Measurements from ENCODE around the gene AGO1.
A peak's percentile ranks its signal among the peaks of the same experiment; 100 is the strongest.
"Not testable (repeated sequence)": the region's sequence is repeated elsewhere in the genome, so short reads cannot be mapped to it uniquely, and the experiment has no call there.

The AGO1 gene

DNA sequence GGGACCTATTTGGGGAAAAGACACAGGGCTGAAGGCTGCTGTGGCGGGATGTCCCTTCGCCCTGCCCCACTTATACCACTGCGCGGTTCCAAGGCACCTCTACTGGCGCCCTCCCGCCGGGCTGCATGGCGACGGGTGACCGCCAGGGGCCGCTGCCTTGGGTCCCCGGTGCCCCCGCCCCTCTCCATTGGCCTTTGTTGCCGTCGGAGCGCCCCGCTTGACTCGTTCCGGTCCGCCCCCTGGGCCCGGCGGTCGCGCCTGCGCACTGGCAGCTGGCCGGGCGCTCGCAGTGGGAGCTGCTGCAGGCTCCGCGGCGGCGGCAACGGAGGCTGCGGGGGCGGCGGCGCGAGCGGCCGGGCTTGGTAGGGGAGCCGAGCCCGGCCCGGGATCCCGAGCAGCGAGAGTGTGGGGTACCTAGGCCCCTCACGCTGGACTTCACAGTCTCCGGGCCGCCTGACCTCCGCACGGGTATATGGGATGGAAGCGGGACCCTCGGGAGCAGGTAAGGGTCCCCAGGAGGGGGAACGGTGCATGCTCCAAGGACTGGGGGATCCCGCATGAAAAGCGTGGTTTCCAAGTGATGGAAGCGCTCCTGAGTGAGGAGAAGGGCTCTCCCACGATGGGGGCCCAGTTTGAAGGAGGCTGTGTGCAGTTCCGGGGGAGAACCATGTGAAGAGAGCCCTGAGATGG, at the start of gene AGO1:
Gene AGO1 (plus strand): TSS at position 265 of the 690 bp plus-strand sequence. CDS start 213 bp downstream, at position 478.
- DNase-seq, result peak; percentile 92

DNA sequence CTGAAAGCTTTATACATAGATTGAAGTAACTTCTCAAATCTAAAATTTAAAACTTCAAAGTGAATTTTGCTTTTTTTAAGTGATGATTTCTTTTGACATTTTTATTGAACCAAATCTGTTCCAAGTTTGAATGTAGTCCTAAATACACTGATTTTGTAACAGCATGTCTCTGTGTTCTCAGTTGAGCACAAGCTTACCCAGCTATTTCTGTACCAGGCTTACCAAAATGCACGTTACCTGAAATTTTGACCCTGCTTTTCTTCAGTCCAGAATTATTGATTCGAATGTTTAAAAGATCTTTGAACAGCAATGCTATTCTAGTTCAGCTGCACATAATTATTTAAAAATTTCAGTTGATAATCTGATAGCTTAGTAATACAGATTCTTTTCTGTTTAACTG, 49.6 kb upstream of the AGO1 start:
- no peak for DNase-seq

DNA sequence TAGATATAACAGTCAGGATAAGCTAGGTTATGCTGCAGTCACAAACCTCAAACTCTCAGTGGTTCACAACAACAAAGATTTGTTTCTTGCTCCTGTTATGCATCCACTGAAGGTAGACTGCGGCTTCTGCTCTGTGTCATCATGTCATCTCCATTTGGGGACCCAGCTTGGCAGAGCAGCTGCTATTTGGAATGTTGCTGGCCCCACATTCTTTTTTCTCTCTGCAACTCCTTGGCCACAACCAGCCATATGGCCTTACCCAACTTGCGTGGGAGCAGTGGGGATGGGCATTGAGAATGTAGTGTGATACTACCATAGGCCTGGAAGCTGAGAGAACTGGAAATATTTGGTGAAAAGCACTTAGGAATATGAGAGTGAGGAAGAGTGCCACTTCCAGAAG, 48.8 kb upstream of the AGO1 start:
- no peak for DNase-seq

DNA sequence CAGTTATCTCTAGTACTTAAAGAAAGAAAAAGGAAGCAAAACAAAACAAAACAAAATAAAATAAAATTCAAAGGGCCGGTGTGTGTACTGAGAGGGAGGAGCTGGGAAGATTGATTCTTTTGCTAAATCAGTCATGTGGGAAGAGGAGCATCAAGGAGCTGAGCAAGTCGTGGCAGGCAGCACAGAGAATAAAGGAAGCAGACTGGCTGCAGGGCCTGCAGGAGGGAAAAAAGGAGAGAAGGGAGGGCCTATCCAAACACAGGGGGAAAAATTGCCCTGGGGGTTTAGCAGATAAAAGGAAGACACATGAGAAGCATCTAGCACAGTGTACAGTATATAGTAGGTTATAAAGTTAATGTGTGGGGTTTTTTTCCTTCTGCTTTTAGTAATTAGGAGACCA, 47.6 kb upstream of the AGO1 start:
- DNase-seq, result no peak

GRCh38 chr1:35836734-35837133, 46.3 kb upstream of the AGO1 start:
- no peak for DNase-seq

DNA sequence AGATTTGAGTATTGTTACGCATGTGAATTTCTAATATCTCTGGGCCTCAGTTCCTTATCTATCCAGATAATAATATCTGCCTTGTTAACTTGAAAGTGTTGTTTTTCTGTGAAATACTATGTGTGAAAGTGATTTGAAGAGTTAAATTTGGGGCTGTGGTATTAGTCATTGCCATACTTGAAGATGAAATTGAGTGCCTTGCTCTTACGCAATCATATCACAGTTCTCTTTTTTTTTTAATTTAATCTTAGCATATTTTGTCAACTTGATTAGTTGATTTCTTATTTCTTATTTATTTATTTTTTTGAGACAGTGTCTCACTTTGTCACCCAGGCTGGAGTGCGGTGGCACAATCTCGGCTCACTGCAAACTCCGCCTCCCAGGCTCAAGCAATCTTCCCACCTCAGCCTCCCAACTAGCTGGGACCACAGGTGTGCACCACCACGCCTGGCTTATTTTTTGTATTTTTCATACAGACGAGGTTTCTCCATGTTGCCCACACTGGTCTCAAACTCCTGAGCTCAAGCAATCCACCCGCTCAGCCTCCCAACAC, 44.2 kb upstream of the AGO1 start:
- DNase-seq, result no peak

GRCh38 chr1:35844826-35845225, 38.2 kb upstream of the AGO1 start:
- DNase-seq, result no peak

DNA sequence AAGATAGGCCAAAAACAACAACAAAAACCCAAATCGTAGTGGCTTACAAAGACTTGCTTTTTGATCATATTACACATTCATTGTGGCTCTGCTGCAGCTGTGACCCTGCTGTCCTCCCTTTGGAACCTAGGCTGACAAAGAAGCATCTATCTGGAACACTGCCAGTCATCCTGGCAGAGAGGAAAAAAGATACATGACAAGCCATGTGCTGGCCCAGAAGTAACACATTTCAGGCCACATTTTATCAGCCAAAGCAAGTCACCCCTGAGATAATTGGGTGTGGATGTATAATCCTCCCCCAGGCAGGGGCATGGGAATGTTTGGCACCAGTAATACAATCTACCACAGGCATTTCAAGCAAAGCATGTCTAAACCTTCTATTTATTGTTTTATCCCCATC, 37.2 kb upstream of the AGO1 start:
- DNase-seq, result no peak

DNA sequence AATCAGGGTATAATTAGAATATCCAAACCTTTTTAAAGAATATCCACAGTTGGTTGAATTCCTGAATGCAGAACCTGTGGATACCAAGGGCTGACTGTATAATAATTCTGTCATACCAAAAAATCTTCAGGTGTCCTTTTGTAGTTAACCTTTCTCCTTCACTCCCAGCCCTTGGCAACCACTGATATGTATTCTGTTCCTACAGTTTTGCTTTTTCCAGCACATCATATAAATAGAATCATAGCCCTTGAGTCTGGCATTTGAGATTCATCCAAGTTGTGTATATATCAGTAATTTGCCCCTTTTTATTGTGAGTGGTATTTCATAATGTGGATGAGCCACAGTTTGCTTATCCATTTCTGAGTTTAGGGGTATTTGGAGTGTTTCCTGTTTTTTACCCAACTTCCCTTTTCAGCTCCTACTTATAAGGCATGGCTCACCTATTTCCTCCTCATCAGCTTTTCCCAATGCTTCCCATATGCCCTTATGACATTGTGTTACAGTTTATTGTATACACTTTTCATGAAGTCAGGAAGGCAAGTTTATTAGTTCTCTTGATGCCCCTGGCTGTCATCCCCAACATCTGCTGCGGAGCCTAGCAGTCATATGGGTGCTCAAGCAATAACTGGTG, 35.0 kb upstream of the AGO1 start:
- no peak for DNase-seq

GRCh38 chr1:35850051-35850450, 33.0 kb upstream of the AGO1 start:
- DNase-seq, result no peak

DNA sequence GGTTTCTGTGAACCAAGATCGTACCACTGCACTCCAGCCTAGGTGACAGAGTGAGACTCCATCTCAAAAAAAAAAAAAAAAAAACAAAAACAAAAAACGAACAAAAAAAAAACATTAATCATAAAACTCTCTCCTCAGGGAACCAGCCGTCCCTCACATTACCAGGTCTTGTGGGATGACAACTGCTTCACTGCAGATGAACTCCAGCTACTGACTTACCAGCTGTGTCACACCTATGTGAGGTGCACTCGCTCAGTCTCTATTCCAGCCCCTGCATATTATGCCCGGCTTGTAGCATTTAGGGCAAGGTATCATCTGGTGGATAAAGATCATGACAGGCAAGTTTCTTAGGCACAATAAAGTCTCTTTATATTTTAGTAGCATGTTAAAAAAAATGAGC, 32.3 kb upstream of the AGO1 start:
- DNase-seq, result no peak

- no peak for DNase-seq
Observed at GRCh38 chr1:35851132-35851869, 31.7 kb upstream of the AGO1 start.

- no peak for DNase-seq
Observed at GRCh38 chr1:35852241-35852640, 30.8 kb upstream of the AGO1 start.

GRCh38 chr1:35854989-35855700, 27.9 kb upstream of the AGO1 start:
- DNase-seq, result no peak

- DNase-seq, result no peak
Observed at GRCh38 chr1:35856964-35857363, 26.0 kb upstream of the AGO1 start.

GRCh38 chr1:35857830-35858229, 25.2 kb upstream of the AGO1 start:
- DNase-seq, result no peak

GRCh38 chr1:35860696-35861095, 22.3 kb upstream of the AGO1 start:
- DNase-seq, result no peak

- no peak for DNase-seq
Observed at GRCh38 chr1:35863136-35863535, 19.9 kb upstream of the AGO1 start.

- no peak for DNase-seq
Observed at GRCh38 chr1:35863881-35864625, 19.0 kb upstream of the AGO1 start.

DNA sequence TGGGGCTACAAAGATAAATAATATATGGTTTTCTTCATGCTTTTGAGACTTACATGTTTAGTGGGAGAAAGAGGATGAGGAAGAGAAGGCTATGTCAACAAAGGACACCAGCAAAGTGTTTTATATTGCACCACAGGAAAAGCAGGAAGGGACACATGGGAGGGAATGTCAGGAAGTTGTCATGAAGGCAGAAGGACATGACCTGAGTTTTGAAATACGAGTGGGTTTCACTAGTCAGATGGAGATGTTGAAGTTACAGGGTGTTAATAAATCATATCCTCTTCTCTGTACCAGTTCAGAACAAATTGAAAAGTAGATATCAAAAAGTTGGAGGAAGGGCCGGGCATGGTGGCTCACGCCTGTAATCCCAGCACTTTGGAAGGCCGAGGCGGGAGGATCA, 18.2 kb upstream of the AGO1 start:
- no peak for DNase-seq

DNA sequence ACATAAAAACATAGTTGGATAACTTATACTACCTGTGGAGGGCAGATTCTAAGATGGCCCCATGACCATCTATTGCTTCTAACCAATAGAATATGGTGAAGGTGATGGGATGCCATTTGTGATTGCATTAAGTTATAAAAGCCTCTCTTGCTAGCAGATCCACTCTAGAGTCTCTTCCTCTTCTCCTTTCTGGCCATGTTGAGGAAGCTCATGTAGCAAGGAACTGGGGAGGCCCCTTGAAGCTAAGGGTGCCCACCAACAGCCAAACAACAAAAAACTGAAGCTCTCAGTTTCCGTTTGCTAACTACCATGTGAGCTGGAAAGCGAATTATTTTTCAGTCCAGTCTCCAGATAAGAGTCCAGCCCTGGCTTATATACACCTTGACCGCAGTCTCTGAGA, 16.0 kb upstream of the AGO1 start:
- DNase-seq, result no peak

- DNase-seq, result not testable (repeated sequence)
Observed at GRCh38 chr1:35869245-35869950, 13.6 kb upstream of the AGO1 start.
